Cerebellar nuclear complex (tissue), 1 donor: ENCODE data around the gene PCDH17.

Experiments
- DNase-seq, 2 experiments: peaks; one replicate each; lab custom pipeline; 2025; lab: John Stamatoyannopoulos, UW

PCDH17 gene

GRCh38 chr13:57634839-57635165, 3.3 kb downstream of the PCDH17 start:
- DNase-seq, result no peak

- no peak for DNase-seq
Observed at GRCh38 chr13:57635541-57636085, 4.1 kb downstream of the PCDH17 start.

- DNase-seq, result no peak
Observed at GRCh38 chr13:57636816-57637215, 5.3 kb downstream of the PCDH17 start.

- DNase-seq, result no peak
Observed at GRCh38 chr13:57637515-57637914, 6.0 kb downstream of the PCDH17 start.

- no peak for DNase-seq
Observed at GRCh38 chr13:57638186-57638890, 6.8 kb downstream of the PCDH17 start.

GRCh38 chr13:57640607-57641006, 9.1 kb downstream of the PCDH17 start:
- DNase-seq, result no peak

- no peak for DNase-seq
Observed at GRCh38 chr13:57641051-57641450, 9.5 kb downstream of the PCDH17 start.

GRCh38 chr13:57644106-57644505, 12.6 kb downstream of the PCDH17 start:
- no peak for DNase-seq

GRCh38 chr13:57653229-57653989, 21.9 kb downstream of the PCDH17 start:
- no peak for DNase-seq

- no peak for DNase-seq
Observed at GRCh38 chr13:57665481-57665880, 33.9 kb downstream of the PCDH17 start.

GRCh38 chr13:57666131-57666953, 34.8 kb downstream of the PCDH17 start:
- DNase-seq, result no peak

GRCh38 chr13:57672168-57672567, 40.6 kb downstream of the PCDH17 start:
- no peak for DNase-seq

- no peak for DNase-seq
Observed at GRCh38 chr13:57673197-57673596, 41.7 kb downstream of the PCDH17 start.

GRCh38 chr13:57675526-57675925, 44.0 kb downstream of the PCDH17 start:
- no peak for DNase-seq

- no peak for DNase-seq
Observed at GRCh38 chr13:57680609-57681008, 49.1 kb downstream of the PCDH17 start.

GRCh38 chr13:57682128-57682716, 50.7 kb downstream of the PCDH17 start:
- DNase-seq, result no peak

- no peak for DNase-seq
Observed at GRCh38 chr13:57698851-57699250, 67.3 kb downstream of the PCDH17 start.

GRCh38 chr13:57704031-57704430, 72.5 kb downstream of the PCDH17 start:
- no peak for DNase-seq

- DNase-seq, result no peak
Observed at GRCh38 chr13:57716295-57716694, 84.8 kb downstream of the PCDH17 start.

GRCh38 chr13:57724486-57725272, 93.1 kb downstream of the PCDH17 start:
- DNase-seq, result no peak

GRCh38 chr13:57725480-57725879, 93.9 kb downstream of the PCDH17 start:
- DNase-seq, result no peak
